ENCODE measurements around the gene KRT4. TPM values are rescaled to one million over a fixed set of nuclear protein-coding genes. Genes with fewer than 3 reads are reported as not detected.

The KRT4 gene
- total RNA-seq, 1 experiment from 2014 or later: not detected

DNA sequence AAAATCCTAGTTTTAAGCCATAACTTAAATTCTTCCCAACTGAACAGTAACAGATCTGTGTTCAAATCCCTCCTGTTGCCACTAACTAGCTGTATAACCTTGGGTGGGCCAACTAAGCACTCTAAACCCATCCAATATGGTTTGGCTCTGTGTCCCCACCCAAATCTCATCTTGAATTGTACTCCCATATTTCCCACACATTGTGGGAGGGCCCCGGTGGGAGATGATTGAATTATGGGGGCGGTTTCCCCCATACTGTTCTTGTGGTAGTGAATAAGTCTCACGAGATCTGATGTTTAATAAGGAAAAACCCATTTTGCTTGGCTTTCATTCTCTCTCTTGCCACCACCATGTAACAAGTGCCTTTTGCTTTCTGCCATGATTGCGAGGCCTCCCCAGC, 1.2 kb upstream of the KRT4 start (continued):
- TF ChIP-seq, protein P1, sequence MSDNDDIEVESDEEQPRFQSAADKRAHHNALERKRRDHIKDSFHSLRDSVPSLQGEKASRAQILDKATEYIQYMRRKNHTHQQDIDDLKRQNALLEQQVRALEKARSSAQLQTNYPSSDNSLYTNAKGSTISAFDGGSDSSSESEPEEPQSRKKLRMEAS (IDR thresholded peaks at IDR 0.05): no peak
- no peak for TF ChIP-seq CBX3 (IDR thresholded peaks at IDR 0.05; ENCODE audit: low read depth)
- no peak for TF ChIP-seq SRF (IDR thresholded peaks at IDR 0.05; ENCODE audit: low read depth)
- no peak for TF ChIP-seq TCF7L2 (IDR thresholded peaks at IDR 0.05; ENCODE audit: borderline replicate concordance, extremely low read depth, insufficient read depth, insufficient read length)
- TF ChIP-seq ZFX (IDR thresholded peaks at IDR 0.05): no peak

DNA sequence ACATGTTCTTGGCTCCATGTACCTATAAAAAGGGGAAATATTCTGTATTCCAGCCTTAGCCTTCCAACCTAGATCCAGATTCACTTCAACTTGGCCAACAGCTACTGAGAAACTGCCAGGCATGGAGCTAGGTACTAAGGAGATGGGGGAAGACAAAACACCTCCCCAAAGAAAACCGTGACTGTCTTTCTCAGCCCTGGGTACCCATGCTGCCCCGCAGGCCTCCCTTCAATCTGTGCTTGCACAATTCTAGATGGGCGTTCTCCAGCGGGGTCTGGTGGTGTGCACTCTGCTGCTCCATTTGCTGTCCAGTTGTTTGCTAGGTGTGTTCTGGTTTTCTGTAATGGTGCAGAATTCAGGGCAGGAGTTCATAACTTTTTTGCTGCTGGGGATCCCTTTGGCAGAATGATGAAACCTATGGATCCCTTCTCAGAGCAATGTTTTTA, 817 bp upstream of the KRT4 start:
- Histone ChIP-seq H3K4me3 (replicated peaks in 1 of 2; ENCODE audit: low read depth in 1 of 2, low read length in 2 of 2) (no peak overlapping the region), H3K9me3 (ENCODE audit: control insufficient read depth in 1 of 2, insufficient read depth in 1 of 2, low read depth in 1 of 2, low read length in 2 of 2) (no peaks in the 10 kb centered on the region), H3K79me2 (ENCODE audit: insufficient read depth, low read length) (no peaks in the 10 kb centered on the region), H3K4me1 (ENCODE audit: control insufficient read depth in 1 of 2, insufficient read depth in 2 of 2, low read length in 2 of 2) (no peaks in the 10 kb centered on the region), H3K9ac (ENCODE audit: low read length) (no peak overlapping the region), H3K4me2 (ENCODE audit: low read length) (no peak overlapping the region), H3K9me2 (ENCODE audit: insufficient read depth) (no peaks in the 10 kb centered on the region), H4K20me1 (ENCODE audit: insufficient read depth) (no peaks in the 10 kb centered on the region), H3K27me3 (ENCODE audit: insufficient read depth, low read length) (0 out of 2 replicates have a peak, but pooled peaks cover 2% of the 10 kb centered on the region), H3K27ac (ENCODE audit: low read depth, low read length) (no peak overlapping the region), H2AFZ (ENCODE audit: low read depth, low read length, poor library complexity, severe bottlenecking) (no peak overlapping the region), H3K36me3 (ENCODE audit: control insufficient read depth in 1 of 2, insufficient read depth in 2 of 2, low read length in 2 of 2) (no peaks in the 10 kb centered on the region)
- TF ChIP-seq POLR2AphosphoS5 (IDR thresholded peaks at IDR 0.05; ENCODE audit: low read depth, low read length): no peak
- BruUV-seq (replicated peaks): no TSS peak
- ATAC-seq (no peak), DNase-seq (ENCODE audit: low read depth, low spot score) (no peak)
- POLR2A ChIA-PET: no interaction called here
- intact Hi-C loops (cut with micrococcal nuclease): no loop called here
- CTCF ChIA-PET: no interaction called here
- RAD21 ChIA-PET (ENCODE audit: low non-redundant PET in 1 of 2, low total read pairs in 2 of 2, uncharacterized antibody in 2 of 2, unreplicated experiment in 2 of 2): no interaction called here

- H3K9me3 ChIP-seq (ENCODE audit: control insufficient read depth in 1 of 2, insufficient read depth in 1 of 2, low read depth in 1 of 2, low read length in 2 of 2): no peaks in the 10 kb centered on the region
- no peak overlapping the region for H3K4me2 ChIP-seq (ENCODE audit: low read length)
- no peaks in the 10 kb centered on the region for H3K36me3 ChIP-seq (ENCODE audit: control insufficient read depth in 1 of 2, insufficient read depth in 2 of 2, low read length in 2 of 2)
- no TSS peak for BruUV-seq (replicated peaks)
- H3K27me3 ChIP-seq (ENCODE audit: insufficient read depth, low read length): peaks cover 10% of the 10 kb centered on the region; the same call in 1 of the 2 replicates
- intact Hi-C loops (cut with micrococcal nuclease): no loop called here
- H3K9me2 ChIP-seq (ENCODE audit: insufficient read depth): no peaks in the 10 kb centered on the region
- H3K9ac ChIP-seq (ENCODE audit: low read length): no peak overlapping the region
- no peak overlapping the region for H3K27ac ChIP-seq (ENCODE audit: low read depth, low read length)
- ChIA-PET RAD21 (ENCODE audit: low non-redundant PET in 1 of 2, low total read pairs in 2 of 2, uncharacterized antibody in 2 of 2, unreplicated experiment in 2 of 2) (no interaction called here), CTCF (no interaction called here), POLR2A (no interaction called here)
- H4K20me1 ChIP-seq (ENCODE audit: insufficient read depth): no peaks in the 10 kb centered on the region
- H3K4me3 ChIP-seq (replicated peaks in 1 of 2; ENCODE audit: low read depth in 1 of 2, low read length in 2 of 2): no peak overlapping the region
- no peaks in the 10 kb centered on the region for H3K79me2 ChIP-seq (ENCODE audit: insufficient read depth, low read length)
- H2AFZ ChIP-seq (ENCODE audit: low read depth, low read length, poor library complexity, severe bottlenecking): no peak overlapping the region
- no peak for TF ChIP-seq POLR2AphosphoS5 (IDR thresholded peaks at IDR 0.05; ENCODE audit: low read depth, low read length)
- TF ChIP-seq, protein P2, sequence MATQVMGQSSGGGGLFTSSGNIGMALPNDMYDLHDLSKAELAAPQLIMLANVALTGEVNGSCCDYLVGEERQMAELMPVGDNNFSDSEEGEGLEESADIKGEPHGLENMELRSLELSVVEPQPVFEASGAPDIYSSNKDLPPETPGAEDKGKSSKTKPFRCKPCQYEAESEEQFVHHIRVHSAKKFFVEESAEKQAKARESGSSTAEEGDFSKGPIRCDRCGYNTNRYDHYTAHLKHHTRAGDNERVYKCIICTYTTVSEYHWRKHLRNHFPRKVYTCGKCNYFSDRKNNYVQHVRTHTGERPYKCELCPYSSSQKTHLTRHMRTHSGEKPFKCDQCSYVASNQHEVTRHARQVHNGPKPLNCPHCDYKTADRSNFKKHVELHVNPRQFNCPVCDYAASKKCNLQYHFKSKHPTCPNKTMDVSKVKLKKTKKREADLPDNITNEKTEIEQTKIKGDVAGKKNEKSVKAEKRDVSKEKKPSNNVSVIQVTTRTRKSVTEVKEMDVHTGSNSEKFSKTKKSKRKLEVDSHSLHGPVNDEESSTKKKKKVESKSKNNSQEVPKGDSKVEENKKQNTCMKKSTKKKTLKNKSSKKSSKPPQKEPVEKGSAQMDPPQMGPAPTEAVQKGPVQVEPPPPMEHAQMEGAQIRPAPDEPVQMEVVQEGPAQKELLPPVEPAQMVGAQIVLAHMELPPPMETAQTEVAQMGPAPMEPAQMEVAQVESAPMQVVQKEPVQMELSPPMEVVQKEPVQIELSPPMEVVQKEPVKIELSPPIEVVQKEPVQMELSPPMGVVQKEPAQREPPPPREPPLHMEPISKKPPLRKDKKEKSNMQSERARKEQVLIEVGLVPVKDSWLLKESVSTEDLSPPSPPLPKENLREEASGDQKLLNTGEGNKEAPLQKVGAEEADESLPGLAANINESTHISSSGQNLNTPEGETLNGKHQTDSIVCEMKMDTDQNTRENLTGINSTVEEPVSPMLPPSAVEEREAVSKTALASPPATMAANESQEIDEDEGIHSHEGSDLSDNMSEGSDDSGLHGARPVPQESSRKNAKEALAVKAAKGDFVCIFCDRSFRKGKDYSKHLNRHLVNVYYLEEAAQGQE (IDR thresholded peaks at IDR 0.05; ENCODE audit: low read depth): no peak
- TF ChIP-seq TCF7L2 (IDR thresholded peaks at IDR 0.05; ENCODE audit: borderline replicate concordance, extremely low read depth, insufficient read depth, insufficient read length): no peak
- DNase-seq (ENCODE audit: low read depth, low spot score): no peak
- ATAC-seq: no peak
- H3K4me1 ChIP-seq (ENCODE audit: control insufficient read depth in 1 of 2, insufficient read depth in 2 of 2, low read length in 2 of 2): no peaks in the 10 kb centered on the region
Observed at GRCh38 chr12:52813203-52813819, 605 bp downstream of the KRT4 start.
